Measurements from ENCODE around the gene PIGK.

PIGK gene

GRCh38 chr1:77100875-77101274, 118.4 kb downstream of the PIGK start:
- DNase-seq (ENCODE audit: extremely low read depth, insufficient read length), result no peak
- no peak overlapping the region for H3K4me3 ChIP-seq (replicated peaks; ENCODE audit: low read depth, low read length)
- no peaks in the 10 kb centered on the region for H3K36me3 ChIP-seq (ENCODE audit: control insufficient read depth, insufficient read depth, low read length)
- no peak for TF ChIP-seq CTCF (IDR thresholded peaks at IDR 0.05; ENCODE audit: insufficient read depth, low read length, poor library complexity, severe bottlenecking)
- no peaks in the 10 kb centered on the region for H3K27me3 ChIP-seq (replicated peaks; ENCODE audit: control insufficient read depth, insufficient read depth, low read length)

- TF ChIP-seq CTCF (IDR thresholded peaks at IDR 0.05; ENCODE audit: insufficient read depth, low read length, poor library complexity, severe bottlenecking), result no peak
- no peak overlapping the region for H3K4me3 ChIP-seq (replicated peaks; ENCODE audit: low read depth, low read length)
- H3K27me3 ChIP-seq (replicated peaks; ENCODE audit: control insufficient read depth, insufficient read depth, low read length), result no peaks in the 10 kb centered on the region
- DNase-seq (ENCODE audit: extremely low read depth, insufficient read length), result no peak
- H3K36me3 ChIP-seq (ENCODE audit: control insufficient read depth, insufficient read depth, low read length), result no peaks in the 10 kb centered on the region
Measured at GRCh38 chr1:77096496-77097255, 122.6 kb downstream of the PIGK start.

GRCh38 chr1:77095236-77095635, 124.0 kb downstream of the PIGK start:
- DNase-seq (ENCODE audit: extremely low read depth, insufficient read length), result no peak
- H3K36me3 ChIP-seq (ENCODE audit: control insufficient read depth, insufficient read depth, low read length), result no peaks in the 10 kb centered on the region
- no peaks in the 10 kb centered on the region for H3K27me3 ChIP-seq (replicated peaks; ENCODE audit: control insufficient read depth, insufficient read depth, low read length)
- no peak overlapping the region for H3K4me3 ChIP-seq (replicated peaks; ENCODE audit: low read depth, low read length)
- TF ChIP-seq CTCF (IDR thresholded peaks at IDR 0.05; ENCODE audit: insufficient read depth, low read length, poor library complexity, severe bottlenecking), result no peak

GRCh38 chr1:77089756-77090155, 129.5 kb downstream of the PIGK start:
- H3K36me3 ChIP-seq (ENCODE audit: control insufficient read depth, insufficient read depth, low read length), result no peaks in the 10 kb centered on the region
- no peak for DNase-seq (ENCODE audit: extremely low read depth, insufficient read length)
- no peak overlapping the region for H3K4me3 ChIP-seq (replicated peaks; ENCODE audit: low read depth, low read length)
- TF ChIP-seq CTCF (IDR thresholded peaks at IDR 0.05; ENCODE audit: insufficient read depth, low read length, poor library complexity, severe bottlenecking), result no peak
- H3K27me3 ChIP-seq (replicated peaks; ENCODE audit: control insufficient read depth, insufficient read depth, low read length), result no peaks in the 10 kb centered on the region

- Histone ChIP-seq H3K27me3 (replicated peaks; ENCODE audit: control insufficient read depth, insufficient read depth, low read length) (no peaks in the 10 kb centered on the region), H3K36me3 (ENCODE audit: control insufficient read depth, insufficient read depth, low read length) (no peaks in the 10 kb centered on the region), H3K4me3 (replicated peaks; ENCODE audit: low read depth, low read length) (no peak overlapping the region)
- TF ChIP-seq CTCF (IDR thresholded peaks at IDR 0.05; ENCODE audit: insufficient read depth, low read length, poor library complexity, severe bottlenecking), result no peak
- no peak for DNase-seq (ENCODE audit: extremely low read depth, insufficient read length)
Measured at GRCh38 chr1:77085109-77085508, 134.1 kb downstream of the PIGK start.

- TF ChIP-seq CTCF (IDR thresholded peaks at IDR 0.05; ENCODE audit: insufficient read depth, low read length, poor library complexity, severe bottlenecking), result no peak
- no peaks in the 10 kb centered on the region for H3K36me3 ChIP-seq (ENCODE audit: control insufficient read depth, insufficient read depth, low read length)
- H3K4me3 ChIP-seq (replicated peaks; ENCODE audit: low read depth, low read length), result no peak overlapping the region
- no peaks in the 10 kb centered on the region for H3K27me3 ChIP-seq (replicated peaks; ENCODE audit: control insufficient read depth, insufficient read depth, low read length)
- no peak for DNase-seq (ENCODE audit: extremely low read depth, insufficient read length)
Measured at GRCh38 chr1:77084457-77084856, 134.8 kb downstream of the PIGK start.
